BLaER1 treated with 17β-estradiol and CSF1 and Interleukin-3, amounts not matched to agents 10 nM and 100 nM (cell line): ENCODE data around the gene SERPINE3.

Source experiments
- H3K27ac ChIP-seq, 11 experiments: shearing (Covaris generic); formaldehyde crosslinking; 2 replicates each; pipeline ENCODE4 v1.8.1; 2022
- H3K27me3 ChIP-seq, 11 experiments: shearing (Covaris generic); formaldehyde crosslinking; 2 replicates each; pipeline ENCODE4 v1.8.1; 2022
- H3K36me3 ChIP-seq, 11 experiments: shearing (Covaris generic); formaldehyde crosslinking; 2 replicates each; pipeline ENCODE4 v1.8.1; 2022
- H3K4me1 ChIP-seq, 10 experiments: shearing (Covaris generic); formaldehyde crosslinking; 2 replicates each; pipeline ENCODE4 v1.8.1; 2022
- H3K4me2 ChIP-seq, 11 experiments: shearing (Covaris generic); formaldehyde crosslinking; 2 replicates each; pipeline ENCODE4 v1.8.1; 2022
- H3K4me3 ChIP-seq, 10 experiments: shearing (Covaris generic); formaldehyde crosslinking; 2 replicates each; pipeline ENCODE4 v1.8.1; 2022
- H3K9ac ChIP-seq, 11 experiments: shearing (Covaris generic); formaldehyde crosslinking; 2 replicates each; pipeline ENCODE4 v1.8.1; 2022
- H3K9me3 ChIP-seq, 11 experiments: shearing (Covaris generic); formaldehyde crosslinking; replicated peaks in 1 of 11; 2 replicates each; pipeline ENCODE4 v1.8.1; 2022
- H4K20me1 ChIP-seq, 11 experiments: shearing (Covaris generic); formaldehyde crosslinking; 2 replicates each; pipeline ENCODE4 v1.8.1; 2022
- Cebpa-rat ChIP-seq, 11 experiments: shearing (Covaris generic); IDR thresholded peaks; 2 replicates each; pipeline ENCODE4 v1.8.1; 2022

SERPINE3 gene

DNA sequence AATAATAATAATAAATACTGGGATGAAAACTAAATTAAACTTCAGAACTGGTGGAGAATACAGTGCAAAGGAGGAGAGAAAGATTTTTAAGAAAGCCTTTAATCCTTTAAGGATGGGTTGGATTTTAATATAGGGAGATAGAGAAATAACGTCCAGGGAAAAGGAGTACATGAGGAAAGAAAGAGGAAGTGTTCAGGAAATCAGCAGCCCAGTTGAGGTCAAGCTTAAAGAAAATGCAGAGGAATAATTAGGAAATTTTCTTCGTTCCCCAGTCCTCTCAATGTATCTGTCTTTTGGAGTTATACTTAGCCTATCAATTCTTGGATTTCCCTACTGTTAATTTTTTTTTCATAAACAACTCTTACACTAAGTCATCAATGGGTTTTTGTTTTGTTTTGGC lies 65.7 kb downstream of the SERPINE3 start:
- no peak overlapping the region for H3K4me3 ChIP-seq

GRCh38 chr13:51412431-51412830 lies 72.9 kb downstream of the SERPINE3 start:
- Histone ChIP-seq H3K9ac (no peak overlapping the region), H3K36me3 (peaks cover 66 to 100% (median 83%) of the 10 kb centered on the region in 11 experiments)

More for the DNA sequence above, 65.7 kb downstream of the SERPINE3 start:
- Histone ChIP-seq H3K27ac (no peak overlapping the region; a peak in 1 of 22 replicates), H3K36me3 (peaks cover 42 to 100% (median 77%) of the 10 kb centered on the region in 11 experiments; a peak in 21 of 22 replicates), H3K4me2 (peak overlapping the region in 6 of 11 experiments; percentile 0 to 57 (median 23); a peak in 8 of 22 replicates), H4K20me1 (peaks cover 0 to 93% (median 68%) of the 10 kb centered on the region in 11 experiments; a peak in 19 of 22 replicates), H3K9ac (no peak overlapping the region), H3K4me1 (peaks cover 0 to 35% (median 10%) of the 10 kb centered on the region in 10 experiments; a peak in 12 of 20 replicates), H3K27me3 (no peaks in the 10 kb centered on the region), H3K9me3 (0 out of 22 replicates have a peak, but pooled peaks cover 0 to 10% (median 0%) of the 10 kb centered on the region in 11 experiments)
- TF ChIP-seq Cebpa-rat (IDR thresholded peaks at IDR 0.05), result no peak

More at GRCh38 chr13:51412431-51412830, 72.9 kb downstream of the SERPINE3 start:
- H3K4me2 ChIP-seq, result no peak overlapping the region
- TF ChIP-seq Cebpa-rat (IDR thresholded peaks at IDR 0.05), result no peak
- H3K4me3 ChIP-seq, result no peak overlapping the region
- peaks cover 0 to 22% (median 3%) of the 10 kb centered on the region in 10 experiments; a peak in 8 of 20 replicates for H3K4me1 ChIP-seq
- H3K27me3 ChIP-seq, result no peaks in the 10 kb centered on the region
- H3K9me3 ChIP-seq, result peaks cover 24 to 26% (median 25%) of the 10 kb centered on the region in 11 experiments
- H4K20me1 ChIP-seq, result peaks cover 7 to 64% (median 40%) of the 10 kb centered on the region in 11 experiments; a peak in 19 of 22 replicates
- no peak overlapping the region for H3K27ac ChIP-seq
